Endodermal cell (in vitro differentiated cells): ENCODE measurements around the gene FMNL2. TPM values are rescaled to one million over a fixed set of nuclear protein-coding genes. Genes with fewer than 3 reads are reported as not detected.

ENCODE experiments used
- DNase-seq: peaks from one replicate; pipeline ENCODE4 v3.0.0-alpha.2; 2017
- H3K27ac ChIP-seq: 2 replicates; pipeline ENCODE4 v1.5.1; 2013; ENCODE audit warnings: mild to moderate bottlenecking, low read depth, low read length, moderate library complexity
- H3K27me3 ChIP-seq: 2 replicates; pipeline ENCODE4 v1.6.1; 2013; ENCODE audit warnings: mild to moderate bottlenecking, low read length, moderate library complexity; ENCODE audit not compliant: insufficient read depth, control insufficient read depth, poor library complexity, severe bottlenecking
- H3K36me3 ChIP-seq: 2 replicates; pipeline ENCODE4 v1.7.0; 2013; ENCODE audit warnings: mild to moderate bottlenecking, low read length, moderate library complexity; ENCODE audit not compliant: control insufficient read depth, insufficient read depth
- H3K4me1 ChIP-seq: one replicate; pipeline ENCODE4 v1.7.0; 2013; ENCODE audit warnings: low read length; ENCODE audit not compliant: control insufficient read depth, insufficient read depth
- H3K4me3 ChIP-seq: 2 replicates; pipeline ENCODE4 v1.5.1; 2013; ENCODE audit warnings: mild to moderate bottlenecking, low read length, moderate library complexity
- H3K9ac ChIP-seq: 2 replicates; pipeline ENCODE4 v1.6.1; 2013; ENCODE audit warnings: mild to moderate bottlenecking, low read length, moderate library complexity; ENCODE audit not compliant: poor library complexity, severe bottlenecking; ENCODE audit errors: extremely low read depth
- H3K9me3 ChIP-seq: 2 replicates; pipeline ENCODE4 v1.6.1; 2013; ENCODE audit warnings: mild to moderate bottlenecking, low read length, moderate library complexity; ENCODE audit not compliant: control insufficient read depth
- H3K27ac Mint-ChIP-seq: 2 replicates; pipeline ENCODE4 v1.8.0; 2020; ENCODE audit warnings: mixed read lengths
- H3K27me3 Mint-ChIP-seq: 2 replicates; pipeline ENCODE4 v1.8.0; 2021; ENCODE audit warnings: mild to moderate bottlenecking, mixed read lengths; ENCODE audit not compliant: insufficient read depth
- H3K36me3 Mint-ChIP-seq: 2 replicates; pipeline ENCODE4 v1.8.0; 2020; ENCODE audit warnings: low read depth, mixed read lengths
- H3K4me1 Mint-ChIP-seq: 2 replicates; pipeline ENCODE4 v1.8.0; 2020; ENCODE audit warnings: mixed read lengths
- H3K4me3 Mint-ChIP-seq: 2 replicates; pipeline ENCODE4 v1.8.0; 2020; ENCODE audit warnings: mild to moderate bottlenecking, moderate library complexity, mixed read lengths
- H3K9me3 Mint-ChIP-seq: 2 replicates; pipeline ENCODE4 v1.8.0; 2020; ENCODE audit warnings: mild to moderate bottlenecking, mixed read lengths
- CTCF ChIP-seq: fragments of 200-600 bp; sonication (generic); conservative IDR thresholded peaks from 2 replicates; pipeline ENCODE4 v1.5.0; 2021; ENCODE audit warnings: antibody characterized with exemption, mild to moderate bottlenecking
- WGBS, 2 experiments: methylation state at CpG; one replicate each; pipeline versions ENCODE4 v1.1.5 to v1.1.7; 2013; ENCODE audit warnings: missing lambda C conversion rate in 2 of 2, mixed read lengths in 1 of 2; ENCODE audit not compliant: insufficient coverage in 1 of 2, insufficient read length in 1 of 2; 5-methylcytosine and 5-hydroxymethylcytosine counted together
- total RNA-seq, 2 donors: library from RNA; stranded (reverse); fragmentation: NEBNext Ultra II Directional in 1 of 2; extraction: Animal tissue kit (Norgen Biotek cat#: 25700) in 1 of 2; gene quantifications; 2 replicates in 1 of 2; 3 replicates in 1 of 2; pipeline ENCODE4 v1.2.1, GENCODE V29; 2021

Gene FMNL2
- total RNA-seq, 2 donors from 2014 or later, result 49.4 to 51.8 TPM

GRCh38 chr2:152600697-152601096 is 265.7 kb downstream of the FMNL2 start:
- H3K4me3 ChIP-seq, result no peak overlapping the region
- H3K9me3 ChIP-seq, result no peaks in the 10 kb centered on the region
- no peak for TF ChIP-seq CTCF
- peak overlapping the region; percentile 80 for H3K27ac ChIP-seq
- Mint-ChIP-seq H3K9me3 (no peaks in the 10 kb centered on the region), H3K36me3 (peaks cover 3% of the 10 kb centered on the region), H3K4me1 (no peaks in the 10 kb centered on the region), H3K27me3 (no peaks in the 10 kb centered on the region), H3K4me3 (no peak overlapping the region), H3K27ac (no peak overlapping the region)
- H3K36me3 ChIP-seq, result no peaks in the 10 kb centered on the region
- H3K9ac ChIP-seq, result no peak overlapping the region
- no peak for DNase-seq
- no peaks in the 10 kb centered on the region for H3K4me1 ChIP-seq
- 99 to 100% methylated on average over 1 to 2 of the region's 2 CpGs for WGBS, 2 experiments
- H3K27me3 ChIP-seq, result no peaks in the 10 kb centered on the region

- 94 to 100% methylated on average over 7 to 8 of the region's 8 CpGs for WGBS, 2 experiments
- Mint-ChIP-seq H3K4me1 (no peaks in the 10 kb centered on the region), H3K27me3 (no peaks in the 10 kb centered on the region), H3K4me3 (no peak overlapping the region), H3K36me3 (peaks cover 3% of the 10 kb centered on the region), H3K9me3 (no peaks in the 10 kb centered on the region), H3K27ac (no peak overlapping the region)
- peaks cover 9% of the 10 kb centered on the region for H3K36me3 ChIP-seq
- H3K27me3 ChIP-seq, result no peaks in the 10 kb centered on the region
- H3K4me1 ChIP-seq, result no peaks in the 10 kb centered on the region
- H3K27ac ChIP-seq, result no peak overlapping the region
- no peak overlapping the region for H3K4me3 ChIP-seq
- H3K9ac ChIP-seq, result no peak overlapping the region
- H3K9me3 ChIP-seq, result no peaks in the 10 kb centered on the region
- no peak for TF ChIP-seq CTCF
- no peak for DNase-seq
Measured at GRCh38 chr2:152602750-152603149, 267.8 kb downstream of the FMNL2 start.

GRCh38 chr2:152603166-152603565 is 268.2 kb downstream of the FMNL2 start:
- DNase-seq, result no peak
- Mint-ChIP-seq H3K36me3 (no peaks in the 10 kb centered on the region), H3K27ac (no peak overlapping the region), H3K4me3 (no peak overlapping the region), H3K9me3 (no peaks in the 10 kb centered on the region), H3K4me1 (no peaks in the 10 kb centered on the region), H3K27me3 (no peaks in the 10 kb centered on the region)
- no peak for TF ChIP-seq CTCF
- Histone ChIP-seq H3K4me1 (no peaks in the 10 kb centered on the region), H3K27ac (no peak overlapping the region), H3K9ac (no peak overlapping the region), H3K4me3 (no peak overlapping the region), H3K27me3 (no peaks in the 10 kb centered on the region), H3K9me3 (no peaks in the 10 kb centered on the region), H3K36me3 (peaks cover 13% of the 10 kb centered on the region)
- 98% methylated on average over 2 of the region's 3 CpGs; no CpG with 5 or more reads in 1 of the 2 experiments for WGBS, 2 experiments
